ENCODE measurements around the gene ADAMTS12.

GRCh38 chr5:33756491-33756890 lies 135.3 kb downstream of the ADAMTS12 start:
- no peak for TF ChIP-seq CTCF (IDR thresholded peaks at IDR 0.05)
- no peak for TF ChIP-seq EP300 (IDR thresholded peaks at IDR 0.05; ENCODE audit: low read depth)

Measured in transverse colon (tissue), 3 donors.